A673 (cell line): ENCODE data around the gene ATP6V1F. TPM values are rescaled to one million over a fixed set of nuclear protein-coding genes. Genes with fewer than 3 reads are reported as not detected.

Source experiments
- BruUV-seq: library from RNA; stranded (reverse); fragments of 400-500 nt; replicated peaks from 2 replicates; lab custom pipeline; 2021; lab: Mats Ljungman, UMichigan
- CTCF ChIA-PET: fragments of 300-600 bp; sonication (Branson Sonifier 250); formaldehyde crosslinking; loops from one replicate; lab custom pipeline; 2022; ENCODE audit warnings: antibody characterized with exemption; lab: Charles Lee
- POLR2A ChIA-PET: fragments of 300-600 bp; sonication (Branson Sonifier 250); formaldehyde crosslinking; loops from one replicate; lab custom pipeline; 2022; ENCODE audit warnings: antibody characterized with exemption; ENCODE audit not compliant: low non-redundant PET; lab: Charles Lee
- DNase-seq: peaks from one replicate; pipeline ENCODE4 v3.0.0-alpha.2; 2015; ENCODE audit warnings: low spot score
- H3K27ac ChIP-seq: fragments of 200-600 bp; sonication (generic); 2 replicates; pipeline ENCODE4 v1.5.1; 2016; ENCODE audit warnings: mixed run types, low read depth, mild to moderate bottlenecking, mixed read lengths, antibody characterized with exemption, low read length; ENCODE audit not compliant: poor library complexity, severe bottlenecking
- H3K27me3 ChIP-seq: fragments of 200-600 bp; sonication (generic); replicated peaks from 2 replicates; pipeline ENCODE4 v1.6.1; 2017; ENCODE audit warnings: mixed run types, low read depth, mild to moderate bottlenecking, mixed read lengths, antibody characterized with exemption, low read length; ENCODE audit not compliant: insufficient read depth, poor library complexity
- H3K36me3 ChIP-seq: fragments of 200-600 bp; sonication (generic); 2 replicates; pipeline ENCODE4 v1.6.1; 2016; ENCODE audit warnings: mixed run types, mild to moderate bottlenecking, mixed read lengths, antibody characterized with exemption, low read length; ENCODE audit not compliant: insufficient read depth, poor library complexity, severe bottlenecking
- H3K4me1 ChIP-seq: fragments of 200-600 bp; sonication (generic); 2 replicates; pipeline ENCODE4 v1.6.1; 2017; ENCODE audit warnings: mixed run types, mild to moderate bottlenecking, mixed read lengths, antibody characterized with exemption, low read length; ENCODE audit not compliant: insufficient read depth, poor library complexity, severe bottlenecking
- H3K4me3 ChIP-seq: fragments of 200-600 bp; sonication (generic); 2 replicates; pipeline ENCODE4 v1.5.1; 2016; ENCODE audit warnings: low read depth, mixed run types, mild to moderate bottlenecking, mixed read lengths, low read length; ENCODE audit not compliant: poor library complexity, severe bottlenecking
- H3K9me3 ChIP-seq: fragments of 200-600 bp; sonication (generic); 2 replicates; pipeline ENCODE4 v1.6.1; 2016; ENCODE audit warnings: mixed run types, low read depth, mild to moderate bottlenecking, mixed read lengths, antibody characterized with exemption, low read length; ENCODE audit not compliant: poor library complexity, severe bottlenecking
- EZH2 ChIP-seq: fragments of 200-600 bp; sonication (generic); IDR thresholded peaks from 2 replicates; pipeline ENCODE4 v1.6.1; 2017; ENCODE audit warnings: borderline replicate concordance, low read depth, mild to moderate bottlenecking, mixed read lengths, antibody characterized with exemption, low read length; ENCODE audit not compliant: poor library complexity, severe bottlenecking
- intact Hi-C: fragments of 100-400 bp; cut with micrococcal nuclease; formaldehyde crosslinking; loops from one replicate; pipeline ENCODE4 v1.10.0; 2022; ENCODE audit not compliant: unreplicated experiment
- total RNA-seq: library from RNA; stranded (reverse); gene quantifications from 2 replicates; pipeline ENCODE4 v1.2.3, GENCODE V29; 2021
- TF ChIP-seq, protein P1 (sequence below): fragments of 300-800, 200-600 bp; sonication (generic); conservative IDR thresholded peaks from 2 replicates; pipeline ENCODE4 v1.5.1; 2017; ENCODE audit warnings: low read depth, mild to moderate bottlenecking, antibody characterized with exemption, low read length, moderate library complexity, mixed read lengths

The ATP6V1F gene
- total RNA-seq, 1 experiment from 2014 or later = 148 TPM

DNA sequence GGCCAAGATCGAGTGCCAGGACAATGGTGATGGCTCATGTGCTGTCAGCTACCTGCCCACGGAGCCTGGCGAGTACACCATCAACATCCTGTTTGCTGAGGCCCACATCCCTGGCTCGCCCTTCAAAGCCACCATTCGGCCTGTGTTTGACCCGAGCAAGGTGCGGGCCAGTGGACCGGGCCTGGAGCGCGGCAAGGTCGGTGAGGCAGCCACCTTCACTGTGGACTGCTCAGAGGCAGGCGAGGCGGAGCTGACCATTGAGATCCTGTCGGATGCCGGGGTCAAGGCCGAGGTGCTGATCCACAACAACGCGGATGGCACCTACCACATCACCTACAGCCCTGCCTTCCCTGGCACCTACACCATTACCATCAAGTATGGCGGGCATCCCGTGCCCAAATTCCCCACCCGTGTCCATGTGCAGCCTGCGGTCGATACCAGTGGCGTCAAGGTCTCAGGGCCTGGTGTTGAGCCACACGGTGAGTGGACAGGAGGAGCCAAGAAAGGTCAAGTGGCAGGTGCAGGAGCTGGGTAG is 17.8 kb upstream of the ATP6V1F start:
- DNase-seq = no peak
- H3K36me3 ChIP-seq = no peaks in the 10 kb centered on the region
- BruUV-seq = no TSS peak
- H3K4me3 ChIP-seq = no peak overlapping the region
- H3K27ac ChIP-seq = no peak overlapping the region
- POLR2A ChIA-PET = interaction anchor here (0.6 kb wide), 1 partner anchor 11 kb away, joined by 3 read pairs; no protein-coding TSS in a partner anchor
- no peaks in the 10 kb centered on the region for H3K4me1 ChIP-seq
- no peaks in the 10 kb centered on the region for H3K27me3 ChIP-seq
- H3K9me3 ChIP-seq = no peaks in the 10 kb centered on the region
- intact Hi-C loops = no loop called here
- TF ChIP-seq, protein P1, sequence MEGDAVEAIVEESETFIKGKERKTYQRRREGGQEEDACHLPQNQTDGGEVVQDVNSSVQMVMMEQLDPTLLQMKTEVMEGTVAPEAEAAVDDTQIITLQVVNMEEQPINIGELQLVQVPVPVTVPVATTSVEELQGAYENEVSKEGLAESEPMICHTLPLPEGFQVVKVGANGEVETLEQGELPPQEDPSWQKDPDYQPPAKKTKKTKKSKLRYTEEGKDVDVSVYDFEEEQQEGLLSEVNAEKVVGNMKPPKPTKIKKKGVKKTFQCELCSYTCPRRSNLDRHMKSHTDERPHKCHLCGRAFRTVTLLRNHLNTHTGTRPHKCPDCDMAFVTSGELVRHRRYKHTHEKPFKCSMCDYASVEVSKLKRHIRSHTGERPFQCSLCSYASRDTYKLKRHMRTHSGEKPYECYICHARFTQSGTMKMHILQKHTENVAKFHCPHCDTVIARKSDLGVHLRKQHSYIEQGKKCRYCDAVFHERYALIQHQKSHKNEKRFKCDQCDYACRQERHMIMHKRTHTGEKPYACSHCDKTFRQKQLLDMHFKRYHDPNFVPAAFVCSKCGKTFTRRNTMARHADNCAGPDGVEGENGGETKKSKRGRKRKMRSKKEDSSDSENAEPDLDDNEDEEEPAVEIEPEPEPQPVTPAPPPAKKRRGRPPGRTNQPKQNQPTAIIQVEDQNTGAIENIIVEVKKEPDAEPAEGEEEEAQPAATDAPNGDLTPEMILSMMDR = no peak
- TF ChIP-seq EZH2 = no peak
- CTCF ChIA-PET = no interaction called here

DNA sequence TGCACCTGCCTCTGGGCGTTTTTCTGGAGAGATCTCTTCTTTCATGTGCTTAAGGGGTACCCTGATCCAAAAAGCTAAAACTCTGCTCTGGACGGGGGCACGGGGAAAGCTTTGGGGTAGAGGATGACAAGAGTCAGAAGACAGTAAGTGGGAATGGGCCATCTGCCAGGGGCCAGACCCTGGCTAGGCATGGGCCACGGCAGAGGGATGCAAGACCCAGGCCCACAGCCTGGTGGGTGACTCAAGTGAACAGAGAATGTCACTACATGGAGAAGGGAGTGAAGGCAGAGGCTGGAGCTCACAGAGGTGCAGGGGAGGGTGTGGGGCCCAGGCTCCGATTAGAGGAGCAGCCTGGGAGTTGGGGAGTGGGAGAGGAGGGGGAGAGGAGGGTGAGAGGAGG is 17.2 kb upstream of the ATP6V1F start:
- H3K4me3 ChIP-seq = no peak overlapping the region
- DNase-seq = no peak
- no TSS peak for BruUV-seq
- no peaks in the 10 kb centered on the region for H3K27me3 ChIP-seq
- H3K36me3 ChIP-seq = no peaks in the 10 kb centered on the region
- ChIA-PET POLR2A (no interaction called here), CTCF (no interaction called here)
- intact Hi-C loops = no loop called here
- H3K4me1 ChIP-seq = no peaks in the 10 kb centered on the region
- no peak overlapping the region for H3K27ac ChIP-seq
- no peaks in the 10 kb centered on the region for H3K9me3 ChIP-seq
- TF ChIP-seq, protein P1 = no peak
- TF ChIP-seq EZH2 = no peak

DNA sequence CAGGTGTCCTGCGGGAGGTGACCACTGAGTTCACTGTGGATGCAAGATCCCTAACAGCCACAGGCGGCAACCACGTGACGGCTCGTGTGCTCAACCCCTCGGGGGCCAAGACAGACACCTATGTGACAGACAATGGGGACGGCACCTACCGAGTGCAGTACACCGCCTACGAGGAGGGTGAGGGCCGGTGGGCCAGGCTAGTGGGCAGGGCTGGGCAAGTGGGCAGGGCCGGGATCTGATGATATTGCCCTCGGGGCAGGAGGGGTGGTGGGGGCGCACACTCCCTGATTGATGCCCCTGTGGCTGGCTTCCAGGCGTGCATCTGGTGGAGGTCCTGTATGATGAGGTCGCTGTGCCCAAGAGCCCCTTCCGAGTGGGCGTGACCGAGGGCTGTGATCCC is 16.7 kb upstream of the ATP6V1F start:
- Histone ChIP-seq H3K36me3 (no peaks in the 10 kb centered on the region), H3K9me3 (no peaks in the 10 kb centered on the region), H3K4me3 (no peak overlapping the region), H3K27me3 (no peaks in the 10 kb centered on the region), H3K27ac (no peak overlapping the region), H3K4me1 (no peaks in the 10 kb centered on the region)
- ChIA-PET CTCF (no interaction called here), POLR2A (no interaction called here)
- no peak for DNase-seq
- TF ChIP-seq, protein P1 = no peak
- TF ChIP-seq EZH2 = no peak
- intact Hi-C loops = no loop called here
- BruUV-seq = no TSS peak
